Measurements from ENCODE around the gene SALL4. TPM values are rescaled to one million over a fixed set of nuclear protein-coding genes. Genes with fewer than 3 reads are reported as not detected.

Gene SALL4
- total and polyA plus RNA-seq, 2 donors (not counting 3 experiments of a cell fraction or from before 2014, with no cell fraction given): 1.3 to 1.9 TPM

DNA sequence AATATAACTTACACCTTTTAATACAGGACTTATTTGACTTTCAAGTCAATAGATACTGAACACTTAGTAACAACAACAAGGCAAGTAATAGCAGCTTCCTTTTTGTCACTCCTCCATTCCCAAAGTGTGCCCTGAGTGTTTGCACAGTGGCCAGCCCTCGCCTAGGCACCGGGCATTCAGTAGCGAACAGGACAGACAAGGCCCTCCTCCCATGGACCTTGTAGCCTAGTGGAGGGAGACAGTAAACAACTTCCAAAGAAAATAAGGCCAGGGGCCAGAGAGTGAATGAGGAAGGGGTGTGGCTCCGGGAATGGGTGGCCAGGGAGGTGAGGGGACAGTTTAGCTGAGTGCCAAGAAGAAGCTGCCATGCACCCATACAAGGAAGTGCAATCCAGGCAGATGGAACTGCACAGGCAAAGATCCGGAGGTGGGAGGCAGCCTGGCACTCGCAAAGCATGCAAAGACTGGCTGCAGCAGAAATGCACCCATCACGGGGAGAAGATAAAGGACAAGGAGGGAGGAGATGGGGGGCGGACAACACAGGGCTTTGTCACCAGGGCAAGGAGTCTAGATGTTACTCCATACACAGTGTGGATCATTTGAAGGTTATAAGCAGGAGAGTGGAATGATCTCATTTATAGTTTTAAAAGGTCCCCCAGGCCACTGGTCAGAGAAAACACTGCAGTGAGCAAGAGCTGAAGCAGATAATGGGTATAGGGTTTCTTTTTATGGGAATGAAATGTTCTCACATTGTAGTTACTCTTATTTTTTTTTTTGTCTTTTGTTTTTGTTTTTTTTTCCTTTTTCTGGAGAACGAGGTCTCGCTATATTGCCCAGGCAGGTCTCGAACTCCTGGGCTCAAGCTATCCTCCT lies 66.4 kb downstream of the SALL4 start:
- no peak for FAIRE-seq
- CTCF ChIA-PET: interaction anchor here (1.7 kb wide), 1 partner anchor 35 kb away, joined by 5 read pairs; no protein-coding TSS in a partner anchor
- intact Hi-C loops (cut with micrococcal nuclease) (no loop called here), dilution Hi-C loops (cut with MboI; ENCODE audit: extremely low pct_ligation_motif_present, low sequenced_read_pairs) (no loop called here)
- Histone ChIP-seq H3K9ac (replicated peaks; ENCODE audit: extremely low read depth, insufficient read depth, low read length) (no peak overlapping the region), H3K27ac (ENCODE audit: insufficient read depth, low read depth, low read length) (no peak overlapping the region), H3K79me2 (ENCODE audit: control insufficient read depth, insufficient read depth, low read length) (peaks cover under 1% of the 10 kb centered on the region), H3K4me3 (replicated peaks in 1 of 3; ENCODE audit: insufficient read depth in 1 of 3, low read depth in 1 of 3, low read length in 3 of 3) (no peak overlapping the region), H3K9me3 (replicated peaks; ENCODE audit: control insufficient read depth, insufficient read depth, low read length) (no peaks in the 10 kb centered on the region), H2AFZ (ENCODE audit: low read depth, low read length) (no peak overlapping the region), H3K9me1 (replicated peaks; ENCODE audit: control insufficient read depth, extremely low read depth, insufficient read depth, low read length) (no peaks in the 10 kb centered on the region), H3K27me3 (ENCODE audit: control insufficient read depth in 2 of 2, insufficient read depth in 2 of 2, low read length in 2 of 2) (no peaks in the 10 kb centered on the region), H3K4me1 (ENCODE audit: control insufficient read depth, extremely low read depth, insufficient read depth, low read length) (no peaks in the 10 kb centered on the region), H4K20me1 (replicated peaks; ENCODE audit: control insufficient read depth, extremely low read depth, insufficient read depth, low read length) (no peaks in the 10 kb centered on the region), H3K36me3 (ENCODE audit: control insufficient read depth in 2 of 2, extremely low read depth in 1 of 2, insufficient read depth in 2 of 2, low read length in 2 of 2) (no peaks in the 10 kb centered on the region), H3K4me2 (ENCODE audit: insufficient read depth, low read length) (no peak overlapping the region)
- no TSS peak for BruUV-seq (replicated peaks)
- TF ChIP-seq EZH2 (IDR thresholded peaks at IDR 0.05; ENCODE audit: borderline replicate concordance, low read depth, low read length, severe bottlenecking) (no peak), POLR2AphosphoS5 (IDR thresholded peaks at IDR 0.05; ENCODE audit: insufficient read depth, low read depth, low read length) (no peak), JUN (IDR thresholded peaks at IDR 0.05; ENCODE audit: borderline replicate concordance, insufficient read depth, insufficient read length, low read depth) (no peak), POLR2A (IDR thresholded peaks at IDR 0.05; ENCODE audit: low read depth, low read length) (no peak), FOS (IDR thresholded peaks at IDR 0.05; ENCODE audit: borderline replicate concordance, insufficient read depth, low read length) (no peak), MYC (IDR thresholded peaks at IDR 0.05; ENCODE audit: low read depth, low read length) (no peak), GATA2 (IDR thresholded peaks at IDR 0.05; ENCODE audit: insufficient read depth, insufficient read length, low read depth, low read length) (no peak)
- TF ChIP-seq, protein P1, sequence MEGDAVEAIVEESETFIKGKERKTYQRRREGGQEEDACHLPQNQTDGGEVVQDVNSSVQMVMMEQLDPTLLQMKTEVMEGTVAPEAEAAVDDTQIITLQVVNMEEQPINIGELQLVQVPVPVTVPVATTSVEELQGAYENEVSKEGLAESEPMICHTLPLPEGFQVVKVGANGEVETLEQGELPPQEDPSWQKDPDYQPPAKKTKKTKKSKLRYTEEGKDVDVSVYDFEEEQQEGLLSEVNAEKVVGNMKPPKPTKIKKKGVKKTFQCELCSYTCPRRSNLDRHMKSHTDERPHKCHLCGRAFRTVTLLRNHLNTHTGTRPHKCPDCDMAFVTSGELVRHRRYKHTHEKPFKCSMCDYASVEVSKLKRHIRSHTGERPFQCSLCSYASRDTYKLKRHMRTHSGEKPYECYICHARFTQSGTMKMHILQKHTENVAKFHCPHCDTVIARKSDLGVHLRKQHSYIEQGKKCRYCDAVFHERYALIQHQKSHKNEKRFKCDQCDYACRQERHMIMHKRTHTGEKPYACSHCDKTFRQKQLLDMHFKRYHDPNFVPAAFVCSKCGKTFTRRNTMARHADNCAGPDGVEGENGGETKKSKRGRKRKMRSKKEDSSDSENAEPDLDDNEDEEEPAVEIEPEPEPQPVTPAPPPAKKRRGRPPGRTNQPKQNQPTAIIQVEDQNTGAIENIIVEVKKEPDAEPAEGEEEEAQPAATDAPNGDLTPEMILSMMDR (IDR thresholded peaks at IDR 0.05; ENCODE audit: extremely low read depth in 1 of 2, insufficient read depth in 1 of 2, low read depth in 1 of 2, low read length in 2 of 2): no peak
- TF ChIP-seq, protein P2, sequence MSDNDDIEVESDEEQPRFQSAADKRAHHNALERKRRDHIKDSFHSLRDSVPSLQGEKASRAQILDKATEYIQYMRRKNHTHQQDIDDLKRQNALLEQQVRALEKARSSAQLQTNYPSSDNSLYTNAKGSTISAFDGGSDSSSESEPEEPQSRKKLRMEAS (IDR thresholded peaks at IDR 0.05; ENCODE audit: insufficient read depth, insufficient read length): no peak
- no peak for DNase-seq (ENCODE audit: low read depth, low spot score)
- POLR2A ChIA-PET: no interaction called here

Measured in endothelial cell of umbilical vein (primary cell).